Urinary bladder (tissue), 4 donors: ENCODE data around the gene AGPAT3. TPM values are rescaled to one million over a fixed set of nuclear protein-coding genes. Genes with fewer than 3 reads are reported as not detected.
"Not testable (repeated sequence)": the region's sequence is repeated elsewhere in the genome, so short reads cannot be mapped to it uniquely, and the experiment has no call there.

Source experiments
- DNase-seq: peaks from one replicate; pipeline ENCODE4 v3.0.0-alpha.2; 2015; ENCODE audit errors: extremely low spot score
- H3K27ac ChIP-seq: one replicate; pipeline ENCODE4 v1.5.1; 2013; ENCODE audit warnings: low read depth, mild to moderate bottlenecking, moderate library complexity
- H3K36me3 ChIP-seq: one replicate; pipeline ENCODE4 v1.6.1; 2013; ENCODE audit warnings: mild to moderate bottlenecking, moderate library complexity; ENCODE audit not compliant: insufficient read depth
- H3K4me1 ChIP-seq: one replicate; pipeline ENCODE4 v1.6.1; 2013; ENCODE audit warnings: mild to moderate bottlenecking, moderate library complexity; ENCODE audit not compliant: insufficient read depth
- H3K4me3 ChIP-seq: one replicate; pipeline ENCODE4 v1.5.1; 2013; ENCODE audit warnings: low read depth, low read length
- WGBS: extraction: QIAGEN DNeasy Blood & Tissue Kit; methylation state at CpG from one replicate; pipeline ENCODE4 v1.1.7; 2013; 5-methylcytosine and 5-hydroxymethylcytosine counted together
- polyA plus RNA-seq: library from polyadenylated mRNA; stranded (reverse); fragments of 200-250 nt; gene quantifications from one replicate; pipeline ENCODE4 v1.2.3, GENCODE V29; 2013
- total RNA-seq: library from RNA; depleted of rRNA; stranded (reverse); fragments of >200 nt; gene quantifications from one replicate; pipeline ENCODE4 v1.2.3, GENCODE V29; 2014
- donor health status: healthy with polysubstance abuse.
- donor health status: healthy.

AGPAT3 gene, protein sequence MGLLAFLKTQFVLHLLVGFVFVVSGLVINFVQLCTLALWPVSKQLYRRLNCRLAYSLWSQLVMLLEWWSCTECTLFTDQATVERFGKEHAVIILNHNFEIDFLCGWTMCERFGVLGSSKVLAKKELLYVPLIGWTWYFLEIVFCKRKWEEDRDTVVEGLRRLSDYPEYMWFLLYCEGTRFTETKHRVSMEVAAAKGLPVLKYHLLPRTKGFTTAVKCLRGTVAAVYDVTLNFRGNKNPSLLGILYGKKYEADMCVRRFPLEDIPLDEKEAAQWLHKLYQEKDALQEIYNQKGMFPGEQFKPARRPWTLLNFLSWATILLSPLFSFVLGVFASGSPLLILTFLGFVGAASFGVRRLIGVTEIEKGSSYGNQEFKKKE
- total RNA-seq (19.5 TPM), polyA plus RNA-seq (25.1 TPM)

GRCh38 chr21:43864962-43865539 lies at the start of gene AGPAT3:
AGPAT3 (plus strand) TSS chr21:43865223; CDS start chr21:43959682, 94,459 bp downstream.
- Histone ChIP-seq H3K4me1 (no peaks in the 10 kb centered on the region), H3K4me3 (peak within 1 kb of the TSS; percentile 98), H3K36me3 (no peaks in the 10 kb centered on the region), H3K27ac (peak within 1 kb of the TSS; percentile 97)
- under 1% methylated on average over 95 of the region's 102 CpGs for WGBS
- no peak for DNase-seq

- 91% methylated on average over 15 of the region's 15 CpGs for WGBS
- Histone ChIP-seq H3K27ac (no peak overlapping the region), H3K4me3 (no peak overlapping the region), H3K4me1 (no peaks in the 10 kb centered on the region), H3K36me3 (no peaks in the 10 kb centered on the region)
- no peak for DNase-seq
Measured at GRCh38 chr21:43815991-43816390, 49.0 kb upstream of the AGPAT3 start.

- H3K4me1 ChIP-seq: no peaks in the 10 kb centered on the region
- H3K27ac ChIP-seq: no peak overlapping the region
- no peak for DNase-seq
- H3K36me3 ChIP-seq: no peaks in the 10 kb centered on the region
- WGBS: 73% methylated on average over 14 of the region's 14 CpGs
- no peak overlapping the region for H3K4me3 ChIP-seq
Measured at GRCh38 chr21:43816611-43817071, 48.4 kb upstream of the AGPAT3 start.

DNA sequence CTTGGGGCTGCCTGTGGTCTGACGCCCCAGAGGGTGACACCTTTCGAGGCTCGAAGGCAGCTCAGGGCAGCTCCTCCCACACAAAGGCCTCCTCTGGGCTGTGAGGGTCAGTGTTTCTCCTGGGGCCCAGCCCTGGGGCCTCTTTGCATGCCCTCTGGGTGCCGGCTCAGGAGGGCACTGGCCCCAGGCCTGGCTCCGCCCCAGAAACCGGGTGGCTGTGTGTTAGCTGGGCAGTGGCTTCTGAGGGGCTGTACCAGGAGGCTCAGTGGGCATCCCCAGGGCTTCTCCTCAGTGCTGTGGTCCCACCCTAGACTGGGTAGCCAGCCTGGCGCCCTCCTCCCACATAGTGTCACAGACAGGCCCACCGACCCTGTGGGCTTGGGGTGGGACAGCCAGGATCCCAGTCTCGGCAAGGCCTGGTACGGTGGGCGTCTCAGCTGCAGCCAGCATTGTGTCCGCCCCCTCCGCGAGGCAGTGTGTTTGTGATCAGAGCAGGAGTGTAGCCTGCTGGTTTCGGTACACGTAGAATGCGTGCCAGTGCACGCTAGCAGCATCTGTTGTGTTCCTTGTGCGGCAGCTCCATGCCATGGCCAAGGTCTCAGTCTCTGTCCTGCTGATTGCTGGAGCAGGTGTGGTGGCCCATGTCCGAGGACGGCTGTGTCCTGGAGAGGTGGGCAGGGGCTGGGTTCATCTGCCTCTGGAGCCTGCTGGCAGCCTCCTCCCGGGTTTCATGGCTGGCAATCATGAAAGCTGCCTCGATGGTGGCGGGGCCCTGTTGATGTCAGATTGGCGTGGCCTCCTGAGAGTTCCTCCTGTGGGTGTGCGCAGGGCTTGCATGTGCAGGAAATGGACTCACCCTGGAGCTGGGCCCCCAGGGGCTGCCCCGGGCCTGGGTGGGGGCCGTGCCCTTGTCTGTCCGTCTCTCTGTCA lies 47.6 kb upstream of the AGPAT3 start:
- DNase-seq: no peak
- Histone ChIP-seq H3K4me3 (no peak overlapping the region), H3K36me3 (no peaks in the 10 kb centered on the region), H3K4me1 (no peaks in the 10 kb centered on the region), H3K27ac (no peak overlapping the region)
- 87% methylated on average over 29 of the region's 29 CpGs for WGBS

DNA sequence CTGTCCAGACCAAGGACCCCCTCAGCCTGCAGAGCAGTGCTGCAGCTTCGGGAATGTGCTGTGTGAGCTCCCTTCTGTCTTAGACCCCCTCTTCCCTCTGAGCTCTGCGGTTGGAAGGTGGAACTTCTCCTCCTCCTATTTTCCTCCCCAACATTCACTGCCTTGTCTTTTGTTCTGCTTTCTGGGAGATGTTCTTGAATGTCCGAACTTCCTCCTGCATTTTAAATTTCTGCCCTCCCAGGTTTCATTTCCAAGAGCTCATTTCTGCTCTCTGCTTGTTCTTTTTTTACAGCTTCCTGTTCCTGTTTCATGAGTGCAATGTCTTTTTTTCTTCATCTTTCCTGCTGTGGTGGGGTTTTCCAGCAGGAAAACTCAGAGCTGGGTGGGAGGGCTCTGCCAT lies 46.3 kb upstream of the AGPAT3 start:
- 83% methylated on average over 3 of the region's 3 CpGs for WGBS
- Histone ChIP-seq H3K27ac (no peak overlapping the region), H3K36me3 (no peaks in the 10 kb centered on the region), H3K4me3 (no peak overlapping the region), H3K4me1 (no peaks in the 10 kb centered on the region)
- DNase-seq: no peak

GRCh38 chr21:43819511-43820405 lies 45.3 kb upstream of the AGPAT3 start:
- Histone ChIP-seq H3K27ac (no peak overlapping the region), H3K36me3 (no peaks in the 10 kb centered on the region), H3K4me1 (no peaks in the 10 kb centered on the region), H3K4me3 (no peak overlapping the region)
- WGBS: 90% methylated on average over 25 of the region's 25 CpGs
- no peak for DNase-seq

DNA sequence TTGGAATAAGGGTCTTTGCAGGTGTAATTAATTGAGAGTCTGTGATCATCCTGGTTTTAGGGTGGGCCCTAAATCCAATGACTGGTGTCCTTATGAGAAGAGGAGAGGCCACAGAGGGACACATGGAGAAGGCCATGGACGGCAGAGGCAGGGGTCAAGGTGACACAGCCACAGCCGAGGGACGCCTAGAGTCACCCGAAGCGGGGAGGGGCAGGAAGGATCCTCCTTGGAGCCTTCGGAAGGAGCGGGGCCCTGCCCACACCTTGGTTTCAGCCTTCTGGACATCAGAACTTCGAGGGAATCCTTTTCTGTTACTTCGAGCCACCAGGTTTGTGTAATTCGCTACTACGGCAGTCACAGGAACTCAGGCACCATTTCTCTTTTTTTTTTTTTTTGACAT lies 44.6 kb upstream of the AGPAT3 start:
- 94% methylated on average over 11 of the region's 11 CpGs for WGBS
- Histone ChIP-seq H3K4me3 (no peak overlapping the region), H3K27ac (no peak overlapping the region), H3K4me1 (no peaks in the 10 kb centered on the region), H3K36me3 (no peaks in the 10 kb centered on the region)
- DNase-seq: no peak

DNA sequence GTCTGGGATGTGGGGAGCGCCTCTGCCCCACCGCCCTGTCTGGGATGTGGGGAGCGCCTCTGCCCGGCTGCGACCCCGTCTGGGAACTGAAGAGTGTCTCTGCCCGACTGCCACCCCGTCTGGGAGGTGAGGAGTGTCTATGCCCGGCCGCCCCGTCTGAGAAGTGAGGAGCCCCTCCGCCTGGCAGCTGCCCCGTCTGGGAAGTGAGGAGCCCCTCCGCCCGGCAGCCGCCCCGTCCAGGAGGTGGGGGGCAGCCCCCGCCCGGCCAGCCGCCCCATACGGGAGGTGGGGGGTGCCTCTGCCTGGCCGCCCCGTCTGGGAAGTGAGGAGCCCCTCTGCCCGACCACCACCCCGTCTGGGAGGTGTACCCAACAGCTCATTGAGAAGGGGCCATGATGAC lies 42.9 kb upstream of the AGPAT3 start:
- not testable (repeated sequence) for H3K4me3 ChIP-seq, H3K27ac ChIP-seq, H3K4me1 ChIP-seq, H3K36me3 ChIP-seq, DNase-seq
- 93% methylated on average over 25 of the region's 25 CpGs for WGBS

DNA sequence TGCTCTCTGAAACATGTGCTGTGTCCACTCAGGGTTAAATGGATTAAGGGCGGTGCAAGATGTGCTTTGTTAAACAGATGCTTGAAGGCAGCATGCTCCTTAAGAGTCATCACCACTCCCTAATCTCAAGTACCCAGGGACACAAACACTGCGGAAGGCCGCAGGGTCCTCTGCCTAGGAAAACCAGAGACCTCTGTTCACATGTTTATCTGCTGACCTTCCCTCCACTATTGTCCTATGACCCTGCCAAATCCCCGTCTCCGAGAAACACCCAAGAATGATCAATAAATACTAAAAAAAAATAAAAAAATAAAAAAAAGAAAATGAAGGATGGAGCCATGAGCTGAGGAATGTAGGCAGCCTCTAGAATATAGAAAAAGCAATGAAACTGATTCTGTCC lies 42.3 kb upstream of the AGPAT3 start:
- not testable (repeated sequence) for DNase-seq, H3K36me3 ChIP-seq, H3K27ac ChIP-seq, H3K4me1 ChIP-seq, H3K4me3 ChIP-seq
- WGBS: 89% methylated on average over 2 of the region's 5 CpGs

DNA sequence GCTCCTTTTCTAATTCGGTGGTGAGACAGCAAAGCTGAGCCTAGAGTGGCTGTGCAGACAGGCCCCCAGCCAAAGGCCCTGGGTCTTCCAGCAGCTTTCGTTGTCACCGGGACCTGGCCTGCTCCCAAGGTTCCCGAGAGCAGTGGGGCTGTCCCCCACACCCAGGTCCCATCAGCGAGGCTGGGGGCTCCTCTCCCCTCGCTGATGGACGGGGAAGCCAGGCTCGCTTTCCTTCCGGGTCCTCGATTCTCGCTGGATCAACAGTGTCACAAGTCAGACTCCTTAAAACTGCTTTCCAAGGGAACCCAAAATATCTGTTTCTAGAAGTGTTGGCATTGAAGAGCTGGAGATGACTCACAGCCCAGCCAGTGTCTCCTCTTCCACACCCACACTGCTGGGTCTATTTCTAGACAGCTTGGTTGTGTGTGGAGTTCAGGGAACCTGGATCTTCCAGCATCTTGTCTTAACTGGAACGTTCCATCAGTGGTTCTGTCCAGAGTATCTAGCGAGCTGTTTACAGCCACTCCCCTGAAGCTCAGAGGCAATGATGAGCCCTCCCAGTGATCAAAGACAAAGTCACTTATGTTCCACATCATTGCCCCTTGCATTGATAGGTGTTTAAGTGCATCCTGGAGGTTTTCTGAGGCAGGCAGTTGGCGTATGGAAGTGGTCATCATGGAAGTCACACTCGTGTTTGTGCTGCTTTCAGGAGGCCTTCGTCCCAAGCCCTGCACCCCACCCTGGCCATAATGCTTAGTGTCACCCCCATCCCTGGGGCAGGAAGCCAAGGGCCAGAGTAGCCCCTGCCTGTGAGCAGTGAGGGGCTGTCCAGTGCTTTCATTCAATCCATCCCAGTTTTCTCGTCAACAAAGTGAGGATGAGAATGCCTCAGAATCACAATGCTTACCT lies 40.4 kb upstream of the AGPAT3 start:
- no peaks in the 10 kb centered on the region for H3K36me3 ChIP-seq
- H3K4me1 ChIP-seq: no peaks in the 10 kb centered on the region
- no peak overlapping the region for H3K4me3 ChIP-seq
- H3K27ac ChIP-seq: no peak overlapping the region
- no peak for DNase-seq
- 73% methylated on average over 17 of the region's 17 CpGs for WGBS

- no peak for DNase-seq
- Histone ChIP-seq H3K36me3 (no peaks in the 10 kb centered on the region), H3K4me3 (no peak overlapping the region), H3K4me1 (no peaks in the 10 kb centered on the region), H3K27ac (no peak overlapping the region)
- WGBS: 85% methylated on average over 24 of the region's 24 CpGs
Measured at GRCh38 chr21:43825242-43825935, 39.6 kb upstream of the AGPAT3 start.
